HepG2 (cell line): Measurements from ENCODE around the gene FBXO7. TPM values are rescaled to one million over a fixed set of nuclear protein-coding genes. Genes with fewer than 3 reads are reported as not detected.
A peak's percentile ranks its signal among the peaks of the same experiment; 100 is the strongest.

ENCODE experiments used
- ATAC-seq: fragments of 200-7000 bp; cut with Tn5 transposase; 3 replicates; pipeline ENCODE4 v1.9.1; 2020; ENCODE audit warnings: mild to moderate bottlenecking, moderate library complexity
- BruUV-seq: library from RNA; stranded (reverse); fragments of 400-500 nt; replicated peaks from 2 replicates; lab custom pipeline; 2021; lab: Mats Ljungman, UMichigan
- CTCF ChIA-PET: fragments of 300-600 bp; formaldehyde crosslinking; extraction: SDS; loops from one replicate; lab custom pipeline; 2021; ENCODE audit warnings: low total read pairs, inconsistent platforms, low intra/inter-chr PET ratio; lab: Yijun Ruan, JAX
- POLR2A ChIA-PET: fragments of 350-600 bp; sonication (Branson Sonifier 250); formaldehyde crosslinking; loops from one replicate; lab custom pipeline; 2020; ENCODE audit warnings: antibody characterized with exemption, inconsistent platforms; lab: Yijun Ruan, JAX
- DNase-seq: peaks from one replicate; pipeline ENCODE4 v3.0.0-alpha.2; 2015; ENCODE audit warnings: low spot score
- FAIRE-seq: peaks from 3 replicates; lab custom pipeline; 2011; peaks lifted over from hg19 to GRCh38; lab: Jason Lieb, UNC
- H2AFZ ChIP-seq: one replicate; pipeline ENCODE4 v1.6.1; 2011; ENCODE audit warnings: low read length, inconsistent platforms
- H3K27ac ChIP-seq: fragments of 300-600 bp; 3 replicates; pipeline ENCODE4 v1.8.0; 2011; ENCODE audit warnings: mixed run types, mild to moderate bottlenecking, mixed read lengths, low read length, inconsistent platforms; ENCODE audit not compliant: insufficient read depth; ENCODE audit errors: extremely low read length
- H3K27me3 ChIP-seq, 2 experiments: fragments of 200-600 bp in 1 of 2; 2 replicates in 1 of 2; 3 replicates in 1 of 2; pipeline versions ENCODE4 v1.6.0 to v1.8.0; 2011; ENCODE audit warnings: low read length in 2 of 2, mild to moderate bottlenecking in 2 of 2, moderate library complexity in 2 of 2, inconsistent platforms in 1 of 2; ENCODE audit not compliant: insufficient read depth in 2 of 2, control insufficient read depth in 1 of 2
- H3K36me3 ChIP-seq, 2 experiments: fragments of 200-600 bp in 1 of 2; replicated peaks in 1 of 2; 2 replicates in 1 of 2; 3 replicates in 1 of 2; pipeline versions ENCODE4 v1.5.1 to v1.8.0; 2011; ENCODE audit warnings: low read length in 2 of 2, inconsistent platforms in 1 of 2; ENCODE audit not compliant: insufficient read depth in 2 of 2, control insufficient read depth in 1 of 2
- H3K4me1 ChIP-seq: 2 replicates; pipeline ENCODE4 v1.5.1; 2012; ENCODE audit warnings: low read length, inconsistent platforms; ENCODE audit not compliant: insufficient read depth
- H3K4me2 ChIP-seq: 2 replicates; pipeline ENCODE4 v1.6.0; 2011; ENCODE audit warnings: low read depth, low read length, inconsistent platforms
- H3K4me3 ChIP-seq, 3 experiments: fragments of 200-600 bp in 1 of 3; sonication (generic), shearing (Covaris generic) in 1 of 3; replicated peaks in 1 of 3; 2 replicates each; pipeline ENCODE4 v1.5.1; 2011 to 2016; ENCODE audit warnings: low read length in 3 of 3, inconsistent platforms in 2 of 3, low read depth in 2 of 3, mild to moderate bottlenecking in 2 of 3, control low read depth in 1 of 3, mixed read lengths in 1 of 3; ENCODE audit not compliant: insufficient read depth in 1 of 3
- H3K79me2 ChIP-seq: one replicate; pipeline ENCODE4 v1.6.1; 2011; ENCODE audit warnings: low read length, inconsistent platforms; ENCODE audit not compliant: insufficient read depth
- H3K9ac ChIP-seq: 2 replicates; pipeline ENCODE4 v1.6.0; 2011; ENCODE audit warnings: mild to moderate bottlenecking, low read depth, low read length, inconsistent platforms; ENCODE audit not compliant: insufficient read depth
- H3K9me3 ChIP-seq: 2 replicates; pipeline ENCODE4 v1.5.1; 2012; ENCODE audit warnings: mild to moderate bottlenecking, low read length
- H4K20me1 ChIP-seq: 2 replicates; pipeline ENCODE4 v1.6.0; 2011; ENCODE audit warnings: inconsistent platforms, mild to moderate bottlenecking, low read length, moderate library complexity; ENCODE audit not compliant: insufficient read depth
- FOSL1 ChIP-seq: sonication (generic); formaldehyde crosslinking; IDR thresholded peaks from 2 replicates; pipeline ENCODE4 v1.9.0; 2021; ENCODE audit warnings: missing genetic modification reagents, borderline replicate concordance
- FOXC1 ChIP-seq: sonication (generic); formaldehyde crosslinking; IDR thresholded peaks from 2 replicates; pipeline ENCODE4 v1.8.0; 2022; ENCODE audit warnings: mild to moderate bottlenecking, missing genetic modification reagents, borderline replicate concordance
- GZF1 ChIP-seq: sonication (generic); formaldehyde crosslinking; IDR thresholded peaks from 2 replicates; pipeline ENCODE4 v1.5.1; 2020; ENCODE audit warnings: mild to moderate bottlenecking, missing genetic modification reagents
- KAT8 ChIP-seq: IDR thresholded peaks from 2 replicates; pipeline ENCODE4 v1.6.1; 2016; ENCODE audit warnings: missing genetic modification reagents, missing compliant biosample characterization
- PCBP1 ChIP-seq: fragments of 200-400 bp; formaldehyde crosslinking; IDR thresholded peaks from 2 replicates; pipeline ENCODE4 v1.6.1; 2017; ENCODE audit warnings: mild to moderate bottlenecking, low read depth, low read length, borderline replicate concordance
- POLR2G ChIP-seq: fragments of 200-400 bp; formaldehyde crosslinking; IDR thresholded peaks from 2 replicates; pipeline ENCODE4 v1.6.1; 2018; ENCODE audit warnings: mild to moderate bottlenecking, low read depth, low read length, moderate library complexity
- PTBP1 ChIP-seq: fragments of 200-400 bp; formaldehyde crosslinking; IDR thresholded peaks from 2 replicates; pipeline ENCODE4 v1.6.1; 2018; ENCODE audit warnings: low read length, low read depth; ENCODE audit not compliant: poor library complexity, severe bottlenecking
- RFX1 ChIP-seq: fragments of 450-650 bp; IDR thresholded peaks from 2 replicates; pipeline ENCODE4 v1.6.1; 2017
- SALL1 ChIP-seq: sonication (generic); formaldehyde crosslinking; IDR thresholded peaks from 2 replicates; pipeline ENCODE4 v1.8.0; 2022; ENCODE audit warnings: mild to moderate bottlenecking, missing genetic modification reagents
- SRF ChIP-seq: IDR thresholded peaks from 2 replicates; pipeline ENCODE4 v1.6.1; 2011; ENCODE audit warnings: mild to moderate bottlenecking, low read depth, low read length, moderate library complexity
- WIZ ChIP-seq: sonication (generic); formaldehyde crosslinking; IDR thresholded peaks from 2 replicates; pipeline ENCODE4 v1.5.1; 2020; ENCODE audit warnings: mild to moderate bottlenecking, missing genetic modification reagents
- ZNF225 ChIP-seq: sonication (generic); formaldehyde crosslinking; IDR thresholded peaks from 2 replicates; pipeline ENCODE4 v1.4.0; 2020; ENCODE audit warnings: mild to moderate bottlenecking, missing genetic modification reagents
- ZNF615 ChIP-seq: sonication (generic); formaldehyde crosslinking; IDR thresholded peaks from 2 replicates; pipeline ENCODE4 v1.5.0; 2020; ENCODE audit warnings: mild to moderate bottlenecking, missing genetic modification reagents, borderline replicate concordance
- ZNF709 ChIP-seq: sonication (generic); formaldehyde crosslinking; IDR thresholded peaks from 2 replicates; pipeline ENCODE4 v1.5.0; 2020; ENCODE audit warnings: mild to moderate bottlenecking, missing genetic modification reagents
- ZNF841 ChIP-seq: sonication (generic); formaldehyde crosslinking; IDR thresholded peaks from 2 replicates; pipeline ENCODE4 v1.8.1; 2023; ENCODE audit warnings: missing genetic modification reagents, borderline replicate concordance
- WGBS: methylation state at CpG from one replicate; pipeline ENCODE4 v1.1.6; 2017; ENCODE audit warnings: low lambda C conversion rate; 5-methylcytosine and 5-hydroxymethylcytosine counted together
- in situ Hi-C: cut with HindIII; loops from 2 replicates; pipeline ENCODE4 v1.10.0; 2017; ENCODE audit warnings: low pct_unique_long_range_greater_than_20kb; ENCODE audit not compliant: extremely low pct_ligation_motif_present
- intact Hi-C: fragments of 100-400 bp; cut with micrococcal nuclease; formaldehyde crosslinking; loops from one replicate; pipeline ENCODE4 v1.10.0; 2022; ENCODE audit not compliant: unreplicated experiment
- polyA plus RNA-seq, 8 experiments: library from polyadenylated mRNA; depleted of rRNA in 3 of 8; stranded (reverse) in 7 of 8; unstranded in 1 of 8; fragments of >200 nt; fragmentation: Illumina TruSeq in 4 of 8; extraction: Trizol in 4 of 8; gene quantifications; 2 replicates each; pipeline versions ENCODE4 v1.2.1 to v1.2.3, GENCODE V29; 2011 to 2016; ENCODE audit warnings: low read depth in 4 of 8, missing spikeins in 1 of 8, mixed read lengths in 1 of 8; ENCODE audit not compliant: insufficient read depth in 1 of 8
- total RNA-seq, 5 experiments: library from RNA; depleted of rRNA; stranded (reverse); fragments of >200 nt; fragmentation: Illumina TruSeq; extraction: Trizol; gene quantifications; 2 replicates each; pipeline ENCODE4 v1.2.3, GENCODE V29; 2016; ENCODE audit warnings: low read depth in 1 of 5

Gene FBXO7
- total and polyA plus RNA-seq, 2 of the 13 experiments (the other 11 are each of a cell fraction or from before 2014, with no cell fraction given) = 105 to 172 TPM

DNA sequence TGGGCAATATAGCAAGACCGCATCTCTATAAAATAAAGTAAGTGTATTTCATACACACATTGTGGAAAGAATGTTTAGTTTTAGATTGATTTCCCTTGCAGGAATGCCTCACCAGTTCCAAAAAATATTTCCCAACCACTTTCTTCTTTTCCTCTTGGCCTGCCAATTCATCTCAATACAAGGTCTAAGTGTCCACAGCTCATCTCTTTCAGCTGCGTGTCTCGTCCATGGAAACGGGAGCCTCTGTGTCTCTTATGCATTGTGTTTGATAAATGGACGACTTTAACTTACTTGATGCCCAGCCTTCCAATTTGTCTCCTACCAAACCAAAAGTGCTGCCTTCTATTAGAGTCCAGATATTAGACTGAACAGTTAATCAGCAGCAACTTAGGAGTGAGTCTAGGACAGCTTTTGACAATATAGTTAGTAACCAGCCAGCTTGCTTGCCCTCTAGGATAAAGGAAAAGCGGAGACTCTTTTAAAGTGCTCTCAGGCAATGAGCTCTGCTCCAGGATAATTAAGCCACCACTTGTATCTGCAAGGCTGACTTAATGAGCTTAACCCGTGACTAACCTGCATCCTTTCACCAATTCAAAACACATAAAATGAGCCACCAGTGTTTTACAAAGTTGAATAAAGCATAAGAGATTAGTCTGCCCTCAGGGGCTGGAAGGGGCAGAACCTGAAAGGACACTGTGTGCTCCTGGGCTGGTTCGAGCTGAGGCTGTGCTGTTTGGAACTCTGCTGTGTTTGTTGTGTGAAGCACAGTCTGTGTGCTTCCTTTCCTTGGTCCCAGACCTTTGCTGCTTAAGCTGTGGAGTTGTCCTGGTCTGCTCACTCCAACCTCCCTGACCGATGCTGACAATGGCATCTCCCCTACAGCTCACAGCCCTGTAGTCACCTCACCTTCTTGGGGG lies 27.5 kb downstream of the FBXO7 start:
- FAIRE-seq (no peak), DNase-seq (no peak), ATAC-seq (peak; percentile 70)
- in situ Hi-C loops (no loop called here), intact Hi-C loops (no loop called here)
- H2AFZ ChIP-seq = no peak overlapping the region
- H3K27ac ChIP-seq = no peak overlapping the region
- WGBS = 96% methylated on average over 7 of the region's 9 CpGs
- H3K4me1 ChIP-seq = no peaks in the 10 kb centered on the region
- CTCF ChIA-PET = no interaction called here
- H3K79me2 ChIP-seq = no peaks in the 10 kb centered on the region
- TF ChIP-seq FOXC1 (no peak), SRF (no peak)
- POLR2A ChIA-PET = no interaction called here
- H3K4me3 ChIP-seq = no peak overlapping the region
- H3K9me3 ChIP-seq = no peaks in the 10 kb centered on the region
- BruUV-seq = no TSS peak
- no peaks in the 10 kb centered on the region for H3K27me3 ChIP-seq
- no peak overlapping the region for H3K9ac ChIP-seq
- H3K4me2 ChIP-seq = no peak overlapping the region
- peaks cover 9 to 20% of the 10 kb centered on the region in 2 experiments for H3K36me3 ChIP-seq
- no peaks in the 10 kb centered on the region for H4K20me1 ChIP-seq

DNA sequence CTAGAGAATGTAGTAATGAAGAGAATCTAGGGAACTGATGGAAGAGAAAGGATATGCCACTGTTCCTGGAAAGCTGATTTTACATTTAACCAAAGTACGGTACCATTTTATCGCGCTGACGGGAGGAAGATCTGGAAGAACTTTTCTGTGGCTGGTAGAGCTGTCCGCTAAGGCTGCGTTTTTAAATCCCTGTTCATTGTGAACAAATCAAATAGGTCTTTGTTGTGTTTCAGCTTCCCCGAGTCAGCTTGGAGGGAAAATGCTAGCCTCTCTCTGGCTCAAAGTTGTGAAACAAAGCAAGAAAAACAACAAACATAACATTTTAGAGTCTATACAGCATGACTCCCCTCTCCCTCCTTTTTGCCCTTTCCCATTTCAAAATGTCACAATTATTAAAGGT lies 34.4 kb downstream of the FBXO7 start:
- H3K4me2 ChIP-seq = no peak overlapping the region
- DNase-seq = no peak
- TF ChIP-seq GZF1 (CRISPR knock-in tag) (no peak), ZNF709 (CRISPR knock-in tag) (no peak), POLR2G (no peak), ZNF615 (CRISPR knock-in tag) (no peak), PTBP1 (no peak), SALL1 (CRISPR knock-in tag) (no peak), FOSL1 (CRISPR knock-in tag) (no peak), WIZ (no peak), ZNF841 (no peak), KAT8 (CRISPR knock-in tag) (no peak), RFX1 (no peak), PCBP1 (no peak), ZNF225 (no peak)
- TF ChIP-seq, all 625 proteins: peak for 0
- WGBS = 97% methylated on average over 7 of the region's 7 CpGs
- Histone ChIP-seq H4K20me1 (no peaks in the 10 kb centered on the region), H3K9me3 (no peaks in the 10 kb centered on the region), H3K9ac (no peak overlapping the region), H3K27me3 (no peaks in the 10 kb centered on the region), H3K36me3 (no peaks in the 10 kb centered on the region; a peak in 1 of 5 replicates), H3K27ac (no peak overlapping the region), H2AFZ (no peak overlapping the region), H3K79me2 (no peaks in the 10 kb centered on the region), H3K4me1 (peaks cover 36% of the 10 kb centered on the region), H3K4me3 (no peak overlapping the region)
- FAIRE-seq = no peak
- ATAC-seq = no peak
- in situ Hi-C loops (no loop called here), intact Hi-C loops (no loop called here)
- CTCF ChIA-PET = no interaction called here
- BruUV-seq = no TSS peak
- POLR2A ChIA-PET = no interaction called here
